HEK293T (cell line): Measurements from ENCODE around the gene BRD7.
"Not testable (repeated sequence)": the region's sequence is repeated elsewhere in the genome, so short reads cannot be mapped to it uniquely, and the experiment has no call there.

Source experiments
- CTCF ChIA-PET: fragments of 350-600 bp; formaldehyde crosslinking; extraction: SDS; loops from one replicate; lab custom pipeline; 2021; ENCODE audit warnings: antibody characterized with exemption, inconsistent platforms; lab: Yijun Ruan, JAX
- POLR2A ChIA-PET: fragments of 350-600 bp; formaldehyde crosslinking; extraction: SDS; loops from one replicate; lab custom pipeline; 2020; ENCODE audit warnings: antibody characterized with exemption, inconsistent platforms; lab: Yijun Ruan, JAX
- DNase-seq: peaks from one replicate; pipeline ENCODE4 v3.0.0; 2012; ENCODE audit warnings: mixed read lengths; ENCODE audit errors: extremely low spot score
- ARNT ChIP-seq: fragments of 450-650 bp; IDR thresholded peaks from 2 replicates; pipeline ENCODE4 v1.6.1; 2017; ENCODE audit warnings: mild to moderate bottlenecking
- BHLHE40 ChIP-seq: fragments of 450-650 bp; IDR thresholded peaks from 2 replicates; pipeline ENCODE4 v1.6.1; 2016; ENCODE audit warnings: mild to moderate bottlenecking, moderate library complexity, borderline replicate concordance
- CTBP1 ChIP-seq: fragments of 450-650 bp; IDR thresholded peaks from 2 replicates; pipeline ENCODE4 v1.6.1; 2016; ENCODE audit warnings: borderline replicate concordance
- ELF4 ChIP-seq: fragments of 450-650 bp; IDR thresholded peaks from 2 replicates; pipeline ENCODE4 v1.6.1; 2017; ENCODE audit warnings: antibody characterized with exemption
- FOXA1 ChIP-seq: fragments of 450-650 bp; IDR thresholded peaks from 2 replicates; pipeline ENCODE4 v1.6.1; 2016; ENCODE audit warnings: mild to moderate bottlenecking
- FOXK2 ChIP-seq: fragments of 450-650 bp; IDR thresholded peaks from 2 replicates; pipeline ENCODE4 v1.6.1; 2016; ENCODE audit warnings: mild to moderate bottlenecking
- FOXM1 ChIP-seq: fragments of 450-650 bp; IDR thresholded peaks from 2 replicates; pipeline ENCODE4 v1.6.1; 2017; ENCODE audit warnings: mild to moderate bottlenecking, borderline replicate concordance
- HDGF ChIP-seq: fragments of 450-650 bp; IDR thresholded peaks from 2 replicates; pipeline ENCODE4 v1.6.1; 2017; ENCODE audit warnings: antibody characterized with exemption, borderline replicate concordance
- L3MBTL2 ChIP-seq: fragments of 450-650 bp; conservative IDR thresholded peaks from 2 replicates; pipeline ENCODE4 v1.6.1; 2016; ENCODE audit warnings: mild to moderate bottlenecking
- LEF1 ChIP-seq: fragments of 450-650 bp; IDR thresholded peaks from 2 replicates; pipeline ENCODE4 v1.6.1; 2017; ENCODE audit warnings: mild to moderate bottlenecking, borderline replicate concordance
- NFRKB ChIP-seq: fragments of 450-650 bp; IDR thresholded peaks from 2 replicates; pipeline ENCODE4 v1.6.1; 2016; ENCODE audit warnings: mild to moderate bottlenecking, moderate library complexity
- PKNOX1 ChIP-seq: fragments of 450-650 bp; IDR thresholded peaks from 2 replicates; pipeline ENCODE4 v1.6.1; 2016
- SP1 ChIP-seq: fragments of 450-650 bp; IDR thresholded peaks from 2 replicates; pipeline ENCODE4 v1.6.1; 2017
- SUZ12 ChIP-seq: fragments of 450-650 bp; IDR thresholded peaks from 2 replicates; pipeline ENCODE4 v1.6.1; 2016; ENCODE audit warnings: mild to moderate bottlenecking
- TARDBP ChIP-seq: fragments of 450-650 bp; IDR thresholded peaks from 2 replicates; pipeline ENCODE4 v1.6.1; 2016
- ZNF384 ChIP-seq: fragments of 450-650 bp; IDR thresholded peaks from 2 replicates; pipeline ENCODE4 v1.6.1; 2016

Gene BRD7

GRCh38 chr16:50351116-50351515, 17.7 kb downstream of the BRD7 start:
- DNase-seq: no peak
- POLR2A ChIA-PET: no interaction called here
- TF ChIP-seq BHLHE40 (no peak), L3MBTL2 (no peak), ARNT (no peak), FOXA1 (no peak), CTBP1 (no peak), HDGF (no peak), ELF4 (no peak), ZNF384 (no peak), LEF1 (no peak), SP1 (no peak), TARDBP (no peak), SUZ12 (no peak), NFRKB (no peak), FOXM1 (no peak), FOXK2 (no peak)
- CTCF ChIA-PET: no interaction called here

DNA sequence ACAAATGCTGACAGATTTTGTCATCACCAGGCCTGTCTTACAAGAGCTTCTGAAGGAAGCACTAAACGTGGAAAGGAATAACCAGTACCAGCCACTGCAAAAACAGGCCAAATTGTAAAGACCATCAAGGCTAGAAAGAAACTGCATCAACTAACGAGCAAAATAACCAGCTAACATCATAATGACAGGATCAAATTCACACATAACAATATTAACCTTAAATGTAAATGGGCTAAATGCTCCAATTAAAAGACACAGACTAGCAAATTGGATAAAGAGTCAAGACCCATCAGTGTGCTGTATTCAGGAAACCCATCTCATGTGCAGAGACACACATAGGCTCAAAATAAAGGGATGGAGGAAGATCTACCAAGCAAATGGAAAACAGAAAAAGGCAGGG, 23.6 kb downstream of the BRD7 start:
- DNase-seq, POLR2A ChIA-PET, CTCF ChIA-PET: not testable (repeated sequence)

DNA sequence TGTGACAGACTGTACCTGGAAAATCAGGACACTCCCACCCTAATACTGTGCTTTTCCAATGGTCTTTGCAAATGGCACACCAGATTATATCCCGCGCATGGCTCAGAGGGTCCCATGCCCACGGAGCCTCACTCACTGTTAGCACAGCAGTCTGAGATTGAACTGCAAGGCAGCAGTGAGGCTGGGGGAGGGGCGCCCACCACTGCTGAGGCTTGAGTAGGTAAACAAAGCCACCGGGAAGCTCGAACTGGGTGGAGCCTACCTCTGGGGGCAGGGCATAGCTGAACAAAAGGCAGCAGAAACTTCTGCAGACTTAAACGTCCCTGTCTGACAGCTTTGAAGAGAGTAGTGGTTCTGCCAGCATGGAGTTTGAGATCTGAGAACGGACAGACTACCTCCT, 25.2 kb downstream of the BRD7 start:
- POLR2A ChIA-PET, DNase-seq: not testable (repeated sequence)
- CTCF ChIA-PET: interaction anchor here (1.2 kb wide), 1 partner anchor 11 kb away, joined by 3 read pairs; no protein-coding TSS in a partner anchor

DNA sequence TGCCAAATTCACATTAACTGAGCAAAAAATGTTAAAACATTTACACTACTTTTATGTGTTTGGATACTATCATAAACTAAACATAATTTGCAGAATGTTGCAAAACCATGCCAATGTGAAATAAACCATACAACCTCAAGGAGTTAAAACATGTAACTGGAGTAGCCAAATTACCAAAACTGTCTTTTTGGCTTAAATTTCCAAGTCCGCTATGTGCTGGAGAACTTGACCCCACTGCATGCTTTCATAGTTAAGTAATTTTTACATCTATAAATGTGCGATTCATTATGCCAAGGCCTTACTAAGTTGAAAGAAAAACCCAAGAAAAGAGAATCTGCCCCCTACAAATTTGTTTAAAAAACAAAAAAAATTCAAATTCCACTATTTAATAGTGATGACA, 28.2 kb downstream of the BRD7 start:
- DNase-seq: no peak
- no peak for TF ChIP-seq FOXK2
- TF ChIP-seq ARNT: no peak
- TF ChIP-seq FOXM1: no peak
- TF ChIP-seq BHLHE40: no peak
- TF ChIP-seq CTBP1: no peak
- no peak for TF ChIP-seq FOXA1
- no peak for TF ChIP-seq L3MBTL2
- no peak for TF ChIP-seq SP1
- TF ChIP-seq TARDBP: no peak
- TF ChIP-seq ZNF384: no peak
- TF ChIP-seq SUZ12: no peak
- no peak for TF ChIP-seq LEF1
- no peak for TF ChIP-seq PKNOX1
- TF ChIP-seq ELF4: no peak
- TF ChIP-seq HDGF: no peak
- TF ChIP-seq NFRKB: no peak
- POLR2A ChIA-PET: no interaction called here
- CTCF ChIA-PET: interaction anchor here (0.6 kb wide), 1 partner anchor 168 kb away, joined by 3 read pairs; no protein-coding TSS in a partner anchor

DNA sequence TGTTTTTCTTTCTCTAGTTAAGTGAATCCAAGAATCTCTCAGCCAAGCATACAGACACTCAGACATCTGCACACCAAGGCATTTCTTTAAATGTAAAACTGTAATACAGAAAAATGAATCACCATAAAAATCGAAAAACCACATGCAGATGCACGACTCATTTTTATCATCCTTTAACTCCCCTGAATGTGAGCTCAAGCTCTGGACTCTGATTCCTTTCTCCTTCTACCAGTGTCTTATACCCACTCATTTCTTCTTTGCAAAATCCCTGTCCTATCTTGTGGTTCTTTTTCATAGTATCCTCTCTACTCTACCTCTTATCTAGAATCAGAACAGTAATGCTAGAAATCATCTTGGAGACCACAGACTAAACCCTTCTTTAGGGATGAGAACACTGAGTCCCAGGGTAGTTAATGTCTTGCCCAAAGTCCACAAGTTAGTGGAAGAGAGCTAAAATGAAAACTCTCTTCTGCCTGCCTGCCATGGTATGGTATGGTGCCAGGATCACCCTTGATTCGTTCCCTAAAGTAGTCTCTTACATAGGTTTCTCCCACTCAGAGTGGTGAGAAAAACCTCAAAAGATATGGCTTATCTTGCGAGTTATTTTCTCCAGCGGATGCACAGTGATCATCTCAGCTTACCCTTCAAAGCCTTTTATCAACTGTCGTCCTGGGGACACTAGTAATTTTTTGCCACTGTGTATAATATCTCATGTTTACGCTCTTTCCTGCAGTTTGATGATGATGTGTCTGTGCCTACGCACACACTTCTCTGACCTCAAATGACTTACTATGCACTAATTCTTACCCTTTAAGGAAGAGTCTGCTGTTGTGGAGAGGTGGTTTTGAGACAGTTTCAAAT, 30.2 kb downstream of the BRD7 start:
- ChIA-PET POLR2A (no interaction called here), CTCF (no interaction called here)
- DNase-seq: no peak
- TF ChIP-seq ARNT (no peak), FOXM1 (no peak), ZNF384 (no peak), CTBP1 (no peak), SUZ12 (no peak), TARDBP (no peak), L3MBTL2 (no peak), HDGF (no peak), BHLHE40 (no peak), SP1 (no peak), PKNOX1 (no peak), FOXK2 (no peak), LEF1 (no peak), NFRKB (no peak), ELF4 (no peak), FOXA1 (no peak)

DNA sequence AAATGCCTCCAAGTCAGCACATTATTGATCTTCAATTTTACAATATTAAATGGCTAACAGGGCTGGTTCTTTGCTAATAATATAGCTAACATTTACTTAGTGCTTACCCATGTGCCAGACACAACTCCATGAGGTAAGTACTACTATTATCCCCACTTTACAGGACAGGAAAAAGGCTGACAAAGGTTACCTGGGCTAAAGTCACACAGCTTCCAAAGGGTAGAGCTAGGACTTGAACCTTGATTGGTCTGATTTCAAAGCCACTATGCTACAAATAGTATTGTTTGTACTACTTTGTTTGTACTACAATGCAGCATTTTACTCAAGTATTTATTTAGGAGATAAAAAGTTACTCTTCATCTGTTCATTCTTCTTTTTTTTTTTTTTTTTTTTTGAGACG, 31.9 kb downstream of the BRD7 start:
- DNase-seq: no peak
- POLR2A ChIA-PET: no interaction called here
- no peak for TF ChIP-seq BHLHE40
- TF ChIP-seq SUZ12: no peak
- no peak for TF ChIP-seq HDGF
- no peak for TF ChIP-seq NFRKB
- TF ChIP-seq CTBP1: no peak
- TF ChIP-seq SP1: no peak
- no peak for TF ChIP-seq TARDBP
- CTCF ChIA-PET: no interaction called here
